SK-N-SH (cell line): ENCODE results near the gene GALNS.

ENCODE experiments used
- EP300 ChIP-seq, 2 experiments: IDR thresholded peaks; 2 replicates each; pipeline versions ENCODE4 v1.4.0 to v1.6.1; 2012; ENCODE audit warnings: borderline replicate concordance in 1 of 2, low read depth in 1 of 2, low read length in 1 of 2
- GABPA ChIP-seq: IDR thresholded peaks from 2 replicates; pipeline ENCODE4 v1.4.0; 2012; ENCODE audit warnings: low read depth, mild to moderate bottlenecking
- GATA2 ChIP-seq: sonication (generic); formaldehyde crosslinking; IDR thresholded peaks from 2 replicates; pipeline ENCODE4 v1.5.0; 2020; ENCODE audit warnings: mild to moderate bottlenecking, missing genetic modification reagents
- JUND ChIP-seq: IDR thresholded peaks from 2 replicates; pipeline ENCODE4 v1.4.0; 2012
- MXI1 ChIP-seq: IDR thresholded peaks from 2 replicates; pipeline ENCODE4 v1.6.1; 2012; ENCODE audit warnings: mild to moderate bottlenecking, low read depth, low read length, improper control_type of control experiment
- NRF1 ChIP-seq: IDR thresholded peaks from 2 replicates; pipeline ENCODE4 v1.6.1; 2012; ENCODE audit warnings: low read depth, mild to moderate bottlenecking, low read length
- POLR2AphosphoS5 ChIP-seq: IDR thresholded peaks from 2 replicates; pipeline ENCODE4 v1.6.1; 2012; ENCODE audit warnings: low read depth, low read length
- RFX5 ChIP-seq: IDR thresholded peaks from 2 replicates; pipeline ENCODE4 v1.6.1; 2012; ENCODE audit warnings: mild to moderate bottlenecking, improper control_type of control experiment, low read length
- SMC3 ChIP-seq: IDR thresholded peaks from 2 replicates; pipeline ENCODE4 v1.6.1; 2012; ENCODE audit warnings: low read depth, low read length, improper control_type of control experiment
- TAF1 ChIP-seq: IDR thresholded peaks from 2 replicates; pipeline ENCODE4 v1.6.1; 2012; ENCODE audit warnings: low read depth, mild to moderate bottlenecking, low read length, moderate library complexity, borderline replicate concordance
- TF ChIP-seq, protein P1 (sequence below): fragments of 200-600 bp; sonication (generic); IDR thresholded peaks from 2 replicates; pipeline ENCODE4 v1.6.1; 2017; ENCODE audit warnings: antibody characterized with exemption, mild to moderate bottlenecking, moderate library complexity
- TF ChIP-seq, protein P2 (sequence below): IDR thresholded peaks from 2 replicates; pipeline ENCODE4 v1.6.1; 2012; ENCODE audit warnings: mild to moderate bottlenecking, low read depth, low read length, moderate library complexity
- TF ChIP-seq, protein P3 (sequence below): fragments of 150-350 bp; IDR thresholded peaks from 2 replicates; pipeline ENCODE4 v1.6.1; 2017; ENCODE audit warnings: antibody characterized with exemption, low read length, low read depth, borderline replicate concordance
- TF ChIP-seq, protein P4 (sequence below): IDR thresholded peaks from 2 replicates; pipeline ENCODE4 v1.4.0; 2012; ENCODE audit warnings: low read depth, borderline replicate concordance

- TF ChIP-seq JUND (no peak), GABPA (no peak), TAF1 (no peak), RFX5 (no peak), POLR2AphosphoS5 (no peak), NRF1 (no peak), EP300 (IDR thresholded peaks at IDR 0.05; ENCODE audit: borderline replicate concordance in 1 of 2, low read depth in 1 of 2, low read length in 1 of 2) (no peak), SMC3 (no peak), MXI1 (no peak), GATA2 (CRISPR knock-in tag) (no peak)
- TF ChIP-seq, protein P1, sequence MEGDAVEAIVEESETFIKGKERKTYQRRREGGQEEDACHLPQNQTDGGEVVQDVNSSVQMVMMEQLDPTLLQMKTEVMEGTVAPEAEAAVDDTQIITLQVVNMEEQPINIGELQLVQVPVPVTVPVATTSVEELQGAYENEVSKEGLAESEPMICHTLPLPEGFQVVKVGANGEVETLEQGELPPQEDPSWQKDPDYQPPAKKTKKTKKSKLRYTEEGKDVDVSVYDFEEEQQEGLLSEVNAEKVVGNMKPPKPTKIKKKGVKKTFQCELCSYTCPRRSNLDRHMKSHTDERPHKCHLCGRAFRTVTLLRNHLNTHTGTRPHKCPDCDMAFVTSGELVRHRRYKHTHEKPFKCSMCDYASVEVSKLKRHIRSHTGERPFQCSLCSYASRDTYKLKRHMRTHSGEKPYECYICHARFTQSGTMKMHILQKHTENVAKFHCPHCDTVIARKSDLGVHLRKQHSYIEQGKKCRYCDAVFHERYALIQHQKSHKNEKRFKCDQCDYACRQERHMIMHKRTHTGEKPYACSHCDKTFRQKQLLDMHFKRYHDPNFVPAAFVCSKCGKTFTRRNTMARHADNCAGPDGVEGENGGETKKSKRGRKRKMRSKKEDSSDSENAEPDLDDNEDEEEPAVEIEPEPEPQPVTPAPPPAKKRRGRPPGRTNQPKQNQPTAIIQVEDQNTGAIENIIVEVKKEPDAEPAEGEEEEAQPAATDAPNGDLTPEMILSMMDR, result no peak
- TF ChIP-seq, protein P2, sequence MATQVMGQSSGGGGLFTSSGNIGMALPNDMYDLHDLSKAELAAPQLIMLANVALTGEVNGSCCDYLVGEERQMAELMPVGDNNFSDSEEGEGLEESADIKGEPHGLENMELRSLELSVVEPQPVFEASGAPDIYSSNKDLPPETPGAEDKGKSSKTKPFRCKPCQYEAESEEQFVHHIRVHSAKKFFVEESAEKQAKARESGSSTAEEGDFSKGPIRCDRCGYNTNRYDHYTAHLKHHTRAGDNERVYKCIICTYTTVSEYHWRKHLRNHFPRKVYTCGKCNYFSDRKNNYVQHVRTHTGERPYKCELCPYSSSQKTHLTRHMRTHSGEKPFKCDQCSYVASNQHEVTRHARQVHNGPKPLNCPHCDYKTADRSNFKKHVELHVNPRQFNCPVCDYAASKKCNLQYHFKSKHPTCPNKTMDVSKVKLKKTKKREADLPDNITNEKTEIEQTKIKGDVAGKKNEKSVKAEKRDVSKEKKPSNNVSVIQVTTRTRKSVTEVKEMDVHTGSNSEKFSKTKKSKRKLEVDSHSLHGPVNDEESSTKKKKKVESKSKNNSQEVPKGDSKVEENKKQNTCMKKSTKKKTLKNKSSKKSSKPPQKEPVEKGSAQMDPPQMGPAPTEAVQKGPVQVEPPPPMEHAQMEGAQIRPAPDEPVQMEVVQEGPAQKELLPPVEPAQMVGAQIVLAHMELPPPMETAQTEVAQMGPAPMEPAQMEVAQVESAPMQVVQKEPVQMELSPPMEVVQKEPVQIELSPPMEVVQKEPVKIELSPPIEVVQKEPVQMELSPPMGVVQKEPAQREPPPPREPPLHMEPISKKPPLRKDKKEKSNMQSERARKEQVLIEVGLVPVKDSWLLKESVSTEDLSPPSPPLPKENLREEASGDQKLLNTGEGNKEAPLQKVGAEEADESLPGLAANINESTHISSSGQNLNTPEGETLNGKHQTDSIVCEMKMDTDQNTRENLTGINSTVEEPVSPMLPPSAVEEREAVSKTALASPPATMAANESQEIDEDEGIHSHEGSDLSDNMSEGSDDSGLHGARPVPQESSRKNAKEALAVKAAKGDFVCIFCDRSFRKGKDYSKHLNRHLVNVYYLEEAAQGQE, result no peak
- TF ChIP-seq, protein P3, sequence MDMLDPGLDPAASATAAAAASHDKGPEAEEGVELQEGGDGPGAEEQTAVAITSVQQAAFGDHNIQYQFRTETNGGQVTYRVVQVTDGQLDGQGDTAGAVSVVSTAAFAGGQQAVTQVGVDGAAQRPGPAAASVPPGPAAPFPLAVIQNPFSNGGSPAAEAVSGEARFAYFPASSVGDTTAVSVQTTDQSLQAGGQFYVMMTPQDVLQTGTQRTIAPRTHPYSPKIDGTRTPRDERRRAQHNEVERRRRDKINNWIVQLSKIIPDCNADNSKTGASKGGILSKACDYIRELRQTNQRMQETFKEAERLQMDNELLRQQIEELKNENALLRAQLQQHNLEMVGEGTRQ, result no peak
- TF ChIP-seq, protein P4, sequence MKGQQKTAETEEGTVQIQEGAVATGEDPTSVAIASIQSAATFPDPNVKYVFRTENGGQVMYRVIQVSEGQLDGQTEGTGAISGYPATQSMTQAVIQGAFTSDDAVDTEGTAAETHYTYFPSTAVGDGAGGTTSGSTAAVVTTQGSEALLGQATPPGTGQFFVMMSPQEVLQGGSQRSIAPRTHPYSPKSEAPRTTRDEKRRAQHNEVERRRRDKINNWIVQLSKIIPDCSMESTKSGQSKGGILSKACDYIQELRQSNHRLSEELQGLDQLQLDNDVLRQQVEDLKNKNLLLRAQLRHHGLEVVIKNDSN, result no peak
Observed at GRCh38 chr16:88830783-88831182, 26.0 kb downstream of the GALNS start.
